Stimulated activated CD4-positive, alpha-beta T cell treated with anti-CD3 and anti-CD28 coated beads, Interleukin-1b, Interleukin-23, amount 100 ng/mL, for 1 hour (primary cell): ENCODE measurements around the gene FOXP2.

Source experiments
- DNase-seq, 2 donors: peaks; one replicate each; pipeline ENCODE4 v3.0.0-alpha.2; 2020; ENCODE audit warnings: low read depth in 2 of 2

The FOXP2 gene

GRCh38 chr7:114720725-114721124, 306.1 kb downstream of the FOXP2 start:
- no peak for DNase-seq

DNA sequence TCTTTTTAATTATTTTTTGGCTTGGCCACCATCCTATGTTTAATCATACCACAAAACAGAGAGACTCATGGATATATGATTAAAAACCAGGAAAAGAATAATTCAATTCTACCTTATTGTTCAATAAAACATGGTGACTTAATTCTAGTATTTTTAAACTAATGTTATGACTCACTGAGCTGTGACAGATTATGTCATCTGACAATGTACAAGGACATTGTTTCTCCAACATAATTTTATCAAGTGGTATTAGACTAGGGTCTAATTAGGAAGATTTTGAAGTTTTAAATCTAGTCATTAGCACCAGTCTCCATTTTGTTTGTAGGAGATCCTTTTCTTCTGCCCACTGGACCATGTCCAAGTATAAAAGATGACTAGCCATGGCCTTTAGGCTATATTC, 307.9 kb downstream of the FOXP2 start:
- no peak for DNase-seq

DNA sequence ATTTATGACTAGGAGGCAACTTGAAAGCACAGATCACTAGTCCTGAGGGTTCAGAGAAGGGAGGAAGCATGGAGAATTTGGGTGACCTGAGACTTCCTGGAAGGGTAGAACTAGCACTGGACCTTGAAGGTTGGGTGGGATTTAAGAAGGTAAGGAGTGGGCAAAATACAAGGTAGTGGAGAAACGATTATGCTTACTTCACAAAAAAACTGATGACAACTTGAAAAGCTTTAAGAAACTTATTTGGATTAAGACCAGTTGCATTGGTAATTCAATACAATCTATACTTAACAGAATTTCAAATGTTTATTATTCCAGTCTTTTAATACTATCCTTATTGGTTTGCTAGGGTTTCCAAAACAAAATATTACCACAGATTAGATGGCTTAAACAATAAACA, 308.7 kb downstream of the FOXP2 start:
- no peak for DNase-seq

DNA sequence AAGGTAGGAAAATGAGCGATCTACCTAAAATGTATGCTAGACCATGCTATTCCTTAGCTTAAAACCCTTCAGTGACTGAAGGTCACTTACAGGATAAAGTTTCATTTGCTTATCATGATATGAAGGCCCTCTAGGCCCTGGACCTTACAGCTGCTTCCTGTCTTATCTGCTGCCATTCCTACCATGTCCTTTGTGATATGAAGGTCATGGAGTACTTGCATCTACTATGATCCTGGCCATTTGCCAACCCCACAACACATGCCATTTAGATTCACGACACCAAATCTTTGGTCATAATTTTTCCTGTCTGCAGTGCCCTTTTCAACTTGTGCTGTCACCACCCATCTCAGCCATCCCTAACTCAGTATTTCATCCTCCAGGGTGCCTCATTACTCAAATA, 325.5 kb downstream of the FOXP2 start:
- no peak for DNase-seq

GRCh38 chr7:114740941-114741340, 326.3 kb downstream of the FOXP2 start:
- DNase-seq = no peak

GRCh38 chr7:114741911-114742310, 327.3 kb downstream of the FOXP2 start:
- DNase-seq = no peak
